Kidney (tissue), 14 donors: Measurements from ENCODE around the gene LDLRAD3. TPM values are rescaled to one million over a fixed set of nuclear protein-coding genes. Genes with fewer than 3 reads are reported as not detected.

Experiments used
- DNase-seq, 5 donors: peaks; one replicate each; pipeline ENCODE4 v3.0.0-alpha.2; 2013 to 2020
- FAIRE-seq: peaks from 2 replicates; lab custom pipeline; 2012; peaks lifted over from hg19 to GRCh38; lab: Jason Lieb, UNC
- H3K27ac ChIP-seq, 2 donors: one replicate each; pipeline ENCODE4 v1.7.0; 2013; ENCODE audit warnings: low read depth in 2 of 2, low read length in 2 of 2, inconsistent platforms in 1 of 2
- H3K27me3 ChIP-seq: one replicate; pipeline ENCODE4 v1.7.1; 2013; ENCODE audit warnings: low read length, inconsistent platforms; ENCODE audit not compliant: control insufficient read depth, insufficient read depth
- H3K36me3 ChIP-seq, 3 donors: one replicate each; pipeline versions ENCODE4 v1.7.0 to v1.7.1; 2013; ENCODE audit warnings: low read length in 3 of 3, control low read depth in 1 of 3, inconsistent platforms in 1 of 3; ENCODE audit not compliant: insufficient read depth in 3 of 3, control insufficient read depth in 2 of 3
- H3K4me1 ChIP-seq, 3 donors: one replicate each; pipeline versions ENCODE4 v1.7.0 to v1.7.1; 2013; ENCODE audit warnings: low read length in 3 of 3, inconsistent platforms in 1 of 3, low read depth in 1 of 3; ENCODE audit not compliant: control insufficient read depth in 2 of 3, insufficient read depth in 2 of 3
- H3K4me3 ChIP-seq, 3 donors: one replicate each; pipeline versions ENCODE4 v1.7.0 to v1.8.1; 2013; ENCODE audit warnings: low read length in 3 of 3, control low read depth in 1 of 3, inconsistent platforms in 1 of 3
- H3K9ac ChIP-seq, 3 donors: one replicate each; pipeline versions ENCODE4 v1.7.0 to v1.7.1; 2013; ENCODE audit warnings: low read length in 3 of 3, control low read depth in 1 of 3, inconsistent platforms in 1 of 3
- H3K9me3 ChIP-seq, 3 donors: one replicate each; pipeline versions ENCODE4 v1.7.0 to v1.7.1; 2013; ENCODE audit warnings: low read length in 3 of 3, control low read depth in 1 of 3, inconsistent platforms in 1 of 3; ENCODE audit not compliant: control insufficient read depth in 2 of 3, insufficient read depth in 1 of 3
- CTCF ChIP-seq: IDR thresholded peaks from 3 replicates; pipeline ENCODE4 v1.5.1; 2012; ENCODE audit warnings: mild to moderate bottlenecking, moderate library complexity, borderline replicate concordance; ENCODE audit not compliant: insufficient read depth; ENCODE audit errors: extremely low read depth
- intact Hi-C: fragments of 100-400 bp; cut with DNase I; formaldehyde crosslinking; loops from one replicate; pipeline ENCODE4 v1.11.1; 2022
- polyA plus RNA-seq: library from polyadenylated mRNA; stranded (reverse); fragments of 350-450 nt; fragmentation: Illumina TruSeq; extraction: RNeasy Lipid Tissue Mini Kit (QIAGEN cat#74804); gene quantifications from one replicate; pipeline ENCODE4 v1.2.3, GENCODE V29; 2014; ENCODE audit warnings: low read depth, low replicate concordance; ENCODE audit not compliant: insufficient read depth
- total RNA-seq: library from RNA; stranded (reverse); fragmentation: NEBNext Ultra II Directional; extraction: Animal tissue kit (Norgen Biotek cat#: 25700); gene quantifications from one replicate; pipeline ENCODE4 v1.2.1, GENCODE V29; 2021
- donor health status: control.
- donor health status: control.
- donor health status: control.
- donor health status: control.
- donor health status: control.
- donor health status: DM: yes; HTN: yes; CAD: no.
- donor health status: Normal renal cell carcinoma (clear cell type).

LDLRAD3 gene
- total and polyA plus RNA-seq, 2 donors from 2014 or later, result 1.2 to 14.2 TPM

GRCh38 chr11:36002196-36002595, 58.3 kb downstream of the LDLRAD3 start:
- intact Hi-C loops, result no loop called here
- no peaks in the 10 kb centered on the region for H3K27me3 ChIP-seq
- FAIRE-seq (no peak), DNase-seq (no peak)
- H3K27ac ChIP-seq, result no peak overlapping the region
- H3K9ac ChIP-seq, result no peak overlapping the region
- no peak overlapping the region for H3K4me3 ChIP-seq
- peaks cover 0 to 2% (median 0%) of the 10 kb centered on the region in 3 donors for H3K4me1 ChIP-seq
- peaks cover 0 to 5% (median 0%) of the 10 kb centered on the region in 3 donors for H3K9me3 ChIP-seq
- no peak for TF ChIP-seq CTCF
- H3K36me3 ChIP-seq, result no peaks in the 10 kb centered on the region

GRCh38 chr11:36002796-36003195, 58.9 kb downstream of the LDLRAD3 start:
- TF ChIP-seq CTCF, result no peak
- Histone ChIP-seq H3K27me3 (no peaks in the 10 kb centered on the region), H3K4me3 (no peak overlapping the region), H3K9me3 (peaks cover 0 to 5% (median 0%) of the 10 kb centered on the region in 3 donors), H3K4me1 (peaks cover 0 to 2% (median 0%) of the 10 kb centered on the region in 3 donors), H3K36me3 (no peaks in the 10 kb centered on the region), H3K9ac (no peak overlapping the region), H3K27ac (no peak overlapping the region)
- intact Hi-C loops, result no loop called here
- FAIRE-seq (no peak), DNase-seq (no peak)

GRCh38 chr11:36006556-36006955, 62.7 kb downstream of the LDLRAD3 start:
- Histone ChIP-seq H3K27me3 (no peaks in the 10 kb centered on the region), H3K4me1 (peaks cover 0 to 2% (median 2%) of the 10 kb centered on the region in 3 donors), H3K36me3 (no peaks in the 10 kb centered on the region), H3K9ac (no peak overlapping the region), H3K4me3 (no peak overlapping the region), H3K9me3 (peaks cover 0 to 5% (median 0%) of the 10 kb centered on the region in 3 donors), H3K27ac (no peak overlapping the region)
- no peak for FAIRE-seq
- intact Hi-C loops, result no loop called here
- DNase-seq, result no peak
- no peak for TF ChIP-seq CTCF

GRCh38 chr11:36007127-36007655, 63.3 kb downstream of the LDLRAD3 start:
- intact Hi-C loops, result no loop called here
- Histone ChIP-seq H3K9me3 (peaks cover 0 to 5% (median 0%) of the 10 kb centered on the region in 3 donors), H3K4me3 (no peak overlapping the region), H3K36me3 (no peaks in the 10 kb centered on the region), H3K4me1 (peaks cover 0 to 2% (median 2%) of the 10 kb centered on the region in 3 donors), H3K27ac (no peak overlapping the region), H3K9ac (no peak overlapping the region), H3K27me3 (no peaks in the 10 kb centered on the region)
- FAIRE-seq, result no peak
- no peak for TF ChIP-seq CTCF
- DNase-seq, result no peak
